ENCODE measurements around the gene ZNF609. TPM values are rescaled to one million over a fixed set of nuclear protein-coding genes. Genes with fewer than 3 reads are reported as not detected.

The ZNF609 gene
- total and polyA plus RNA-seq, 10 of the 15 experiments (the other 5 are each of a cell fraction or from before 2014, with no cell fraction given), result 5.1 to 35.3 (median 13.6) TPM

GRCh38 chr15:64460206-64460723 lies at the start of gene ZNF609 (continued):
- TF ChIP-seq HCFC1 (IDR thresholded peaks at IDR 0.05; ENCODE audit: low read length), result no peak; the same call in 1 of the 2 replicates
- peak; percentile 77 for TF ChIP-seq IRF4 (IDR thresholded peaks at IDR 0.05; ENCODE audit: low read depth, low read length)
- no peak for TF ChIP-seq ESRRA (IDR thresholded peaks at IDR 0.05; ENCODE audit: low read length)
- no peak for TF ChIP-seq KDM1A (IDR thresholded peaks at IDR 0.05; ENCODE audit: borderline replicate concordance)
- no peak; the same call in 1 of the 2 replicates for TF ChIP-seq SMAD5 (IDR thresholded peaks at IDR 0.05; ENCODE audit: low read depth)
- 0 out of 2 replicates have a peak, but pooled peaks have one; percentile 55 for TF ChIP-seq TBL1XR1 (IDR thresholded peaks at IDR 0.05; ENCODE audit: low read depth, low read length)
- 0 out of 2 replicates have a peak, but pooled peaks have one; percentile 4 for TF ChIP-seq PML (IDR thresholded peaks at IDR 0.05; ENCODE audit: low read length)
- TF ChIP-seq TARDBP (IDR thresholded peaks at IDR 0.05; ENCODE audit: borderline replicate concordance), result peak; percentile 75; the same call in 1 of the 2 replicates
- TF ChIP-seq E2F8 (IDR thresholded peaks at IDR 0.05; ENCODE audit: low read depth, partially characterized antibody), result peak; percentile 28
- peak; percentile 63; the same call in 1 of the 2 replicates for TF ChIP-seq CHD2 (IDR thresholded peaks at IDR 0.05; ENCODE audit: borderline replicate concordance, low read depth, low read length)
- TF ChIP-seq RB1 (IDR thresholded peaks at IDR 0.05; ENCODE audit: borderline replicate concordance), result peak; percentile 97; the same call in 1 of the 2 replicates
- TF ChIP-seq ZNF622 (IDR thresholded peaks at IDR 0.05), result no peak
- TF ChIP-seq MYC (IDR thresholded peaks at IDR 0.05; ENCODE audit: insufficient read depth, insufficient read length, insufficient replicate concordance, low read length, severe bottlenecking), result no peak
- TF ChIP-seq, protein P1, sequence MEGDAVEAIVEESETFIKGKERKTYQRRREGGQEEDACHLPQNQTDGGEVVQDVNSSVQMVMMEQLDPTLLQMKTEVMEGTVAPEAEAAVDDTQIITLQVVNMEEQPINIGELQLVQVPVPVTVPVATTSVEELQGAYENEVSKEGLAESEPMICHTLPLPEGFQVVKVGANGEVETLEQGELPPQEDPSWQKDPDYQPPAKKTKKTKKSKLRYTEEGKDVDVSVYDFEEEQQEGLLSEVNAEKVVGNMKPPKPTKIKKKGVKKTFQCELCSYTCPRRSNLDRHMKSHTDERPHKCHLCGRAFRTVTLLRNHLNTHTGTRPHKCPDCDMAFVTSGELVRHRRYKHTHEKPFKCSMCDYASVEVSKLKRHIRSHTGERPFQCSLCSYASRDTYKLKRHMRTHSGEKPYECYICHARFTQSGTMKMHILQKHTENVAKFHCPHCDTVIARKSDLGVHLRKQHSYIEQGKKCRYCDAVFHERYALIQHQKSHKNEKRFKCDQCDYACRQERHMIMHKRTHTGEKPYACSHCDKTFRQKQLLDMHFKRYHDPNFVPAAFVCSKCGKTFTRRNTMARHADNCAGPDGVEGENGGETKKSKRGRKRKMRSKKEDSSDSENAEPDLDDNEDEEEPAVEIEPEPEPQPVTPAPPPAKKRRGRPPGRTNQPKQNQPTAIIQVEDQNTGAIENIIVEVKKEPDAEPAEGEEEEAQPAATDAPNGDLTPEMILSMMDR (IDR thresholded peaks at IDR 0.05 in 2 of 3, conservative IDR thresholded peaks at IDR 0.05 in 1 of 3; ENCODE audit: control insufficient read depth in 2 of 3, extremely low read depth in 1 of 3, insufficient read depth in 1 of 3, low read depth in 3 of 3, low read length in 3 of 3), result 0 out of 6 replicates have a peak, but pooled peaks of 1 of the 3 experiments have one; percentile 4
- peak; percentile 97 for TF ChIP-seq ZSCAN29 (IDR thresholded peaks at IDR 0.05)
- 0 out of 2 replicates have a peak, but pooled peaks have one; percentile 61 for TF ChIP-seq ZNF24 (IDR thresholded peaks at IDR 0.05)
- peak; percentile 96 for TF ChIP-seq LARP7 (IDR thresholded peaks at IDR 0.05)
- TF ChIP-seq, protein P2, sequence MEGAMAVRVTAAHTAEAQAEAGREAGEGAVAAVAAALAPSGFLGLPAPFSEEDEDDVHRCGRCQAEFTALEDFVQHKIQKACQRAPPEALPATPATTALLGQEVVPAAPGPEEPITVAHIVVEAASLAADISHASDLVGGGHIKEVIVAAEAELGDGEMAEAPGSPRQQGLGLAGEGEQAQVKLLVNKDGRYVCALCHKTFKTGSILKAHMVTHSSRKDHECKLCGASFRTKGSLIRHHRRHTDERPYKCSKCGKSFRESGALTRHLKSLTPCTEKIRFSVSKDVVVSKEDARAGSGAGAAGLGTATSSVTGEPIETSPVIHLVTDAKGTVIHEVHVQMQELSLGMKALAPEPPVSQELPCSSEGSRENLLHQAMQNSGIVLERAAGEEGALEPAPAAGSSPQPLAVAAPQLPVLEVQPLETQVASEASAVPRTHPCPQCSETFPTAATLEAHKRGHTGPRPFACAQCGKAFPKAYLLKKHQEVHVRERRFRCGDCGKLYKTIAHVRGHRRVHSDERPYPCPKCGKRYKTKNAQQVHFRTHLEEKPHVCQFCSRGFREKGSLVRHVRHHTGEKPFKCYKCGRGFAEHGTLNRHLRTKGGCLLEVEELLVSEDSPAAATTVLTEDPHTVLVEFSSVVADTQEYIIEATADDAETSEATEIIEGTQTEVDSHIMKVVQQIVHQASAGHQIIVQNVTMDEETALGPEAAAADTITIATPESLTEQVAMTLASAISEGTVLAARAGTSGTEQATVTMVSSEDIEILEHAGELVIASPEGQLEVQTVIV (IDR thresholded peaks at IDR 0.05; ENCODE audit: borderline replicate concordance, partially characterized antibody), result peak; percentile 44
- TF ChIP-seq SIX5 (IDR thresholded peaks at IDR 0.05; ENCODE audit: low read depth, low read length, severe bottlenecking), result no peak
- TF ChIP-seq SUZ12 (IDR thresholded peaks at IDR 0.05; ENCODE audit: unreplicated experiment), result no peak
- TF ChIP-seq POLR2AphosphoS5 (IDR thresholded peaks at IDR 0.05; ENCODE audit: low read length), result peak; percentile 65
- peak; percentile 97 for TF ChIP-seq NBN (IDR thresholded peaks at IDR 0.05)
- peak in 1 of 2 experiments; percentile 59; a peak in 1 of 4 replicates for TF ChIP-seq SRF (IDR thresholded peaks at IDR 0.05; ENCODE audit: low read depth in 2 of 2, low read length in 2 of 2)
- TF ChIP-seq GABPA (IDR thresholded peaks at IDR 0.05; ENCODE audit: low read depth), result 0 out of 2 replicates have a peak, but pooled peaks have one; percentile 35
- TF ChIP-seq RUNX3 (IDR thresholded peaks at IDR 0.05; ENCODE audit: low read length), result peak; percentile 60
- TF ChIP-seq POU2F2 (IDR thresholded peaks at IDR 0.05; ENCODE audit: borderline replicate concordance, low read depth, low read length), result peak; percentile 61; the same call in 2 of the 3 replicates
